Activated naive CD8-positive, alpha-beta T cell treated with anti-CD3 and anti-CD28 coated beads, Interleukin-2, amount 50 U/mL, for 16 hours (primary cell): Measurements from ENCODE around the gene CISTR.
"Not testable (repeated sequence)": the region's sequence is repeated elsewhere in the genome, so short reads cannot be mapped to it uniquely, and the experiment has no call there.

ENCODE experiments used
- DNase-seq: peaks from one replicate; pipeline ENCODE4 v3.0.0-alpha.2; 2020; ENCODE audit warnings: low read depth, low spot score

The CISTR gene

DNA sequence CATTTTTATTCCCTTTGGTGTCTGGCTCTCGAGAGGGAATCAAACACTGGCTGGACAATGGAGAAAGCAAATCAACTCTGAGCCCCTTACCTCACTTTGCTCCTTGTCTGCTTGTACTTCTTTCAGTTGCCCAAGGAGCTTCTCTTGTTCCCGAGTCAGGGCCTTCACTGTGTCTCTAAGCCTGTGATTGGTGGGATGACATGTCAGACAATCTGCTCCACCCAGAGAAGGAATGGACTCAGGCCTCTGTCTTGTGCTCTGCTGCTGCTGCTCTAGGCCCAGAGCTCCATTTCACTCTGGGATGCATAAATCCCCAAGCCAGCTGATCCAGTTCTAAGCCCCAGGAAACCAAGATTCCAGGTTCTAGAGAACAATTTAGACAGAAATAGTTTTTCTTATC is 32.1 kb downstream of the CISTR start:
- DNase-seq = no peak

GRCh38 chr12:53718567-53718966 is 33.2 kb downstream of the CISTR start:
- not testable (repeated sequence) for DNase-seq

DNA sequence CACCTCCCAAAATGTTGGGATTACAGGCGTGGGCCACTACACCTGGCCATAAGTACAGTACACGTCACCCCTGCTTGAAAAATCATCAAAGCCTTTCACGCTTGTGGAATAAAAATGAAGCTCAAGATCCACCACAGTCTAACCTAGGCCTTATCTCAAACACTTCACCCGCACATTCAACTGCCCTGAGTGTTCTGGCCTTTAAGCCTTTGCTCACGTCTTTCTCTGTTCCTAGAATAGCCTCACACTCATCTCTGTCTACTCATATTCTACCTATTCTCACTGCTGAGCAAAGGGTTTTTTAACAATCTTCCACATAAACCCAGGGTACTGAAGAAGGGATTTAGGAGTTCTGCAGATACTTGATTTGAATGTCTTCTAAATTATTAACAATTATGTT is 34.5 kb downstream of the CISTR start:
- no peak for DNase-seq

DNA sequence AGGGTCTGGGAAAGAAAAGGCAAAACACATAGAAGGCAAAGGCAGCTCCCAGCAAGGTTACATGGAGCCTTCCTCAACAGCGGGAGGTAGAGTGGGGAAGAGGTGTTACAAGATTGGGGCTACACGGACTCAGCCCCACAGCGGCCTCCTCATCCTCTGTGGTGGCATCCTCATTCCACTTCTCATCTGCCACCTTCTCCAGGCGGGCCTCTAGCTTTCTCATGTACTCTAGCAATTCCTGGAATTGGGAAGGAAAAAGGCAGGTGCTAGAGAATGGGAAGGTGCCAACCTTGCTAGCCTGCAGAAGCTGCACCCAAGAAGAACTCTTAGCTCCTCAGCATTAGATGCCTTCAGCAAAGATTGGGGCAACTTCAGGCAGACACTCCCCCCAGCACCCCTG is 37.8 kb downstream of the CISTR start:
- DNase-seq = no peak

- no peak for DNase-seq
Observed at GRCh38 chr12:53713516-53713915, 38.3 kb downstream of the CISTR start.

- DNase-seq = no peak
Observed at GRCh38 chr12:53712059-53712643, 39.6 kb downstream of the CISTR start.

DNA sequence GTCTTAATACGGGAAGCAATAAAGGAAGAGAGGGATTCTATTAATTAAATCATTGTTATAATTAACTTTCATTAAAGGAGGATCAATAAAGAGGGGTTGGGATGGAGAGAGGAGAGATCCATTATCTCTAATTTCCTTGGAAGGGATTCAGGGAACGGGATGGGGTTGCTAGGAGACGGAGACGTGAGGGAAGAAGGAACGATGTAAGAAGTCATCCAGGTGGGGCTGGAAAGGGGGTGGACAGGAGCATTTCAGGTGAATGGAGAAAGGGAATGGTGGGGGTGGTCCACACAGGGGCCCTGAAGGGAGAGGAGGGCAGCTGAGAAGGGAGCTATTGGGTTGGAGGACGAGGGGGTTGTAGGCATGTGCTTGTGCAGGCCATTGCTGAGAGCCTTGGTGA is 41.7 kb downstream of the CISTR start:
- no peak for DNase-seq

DNA sequence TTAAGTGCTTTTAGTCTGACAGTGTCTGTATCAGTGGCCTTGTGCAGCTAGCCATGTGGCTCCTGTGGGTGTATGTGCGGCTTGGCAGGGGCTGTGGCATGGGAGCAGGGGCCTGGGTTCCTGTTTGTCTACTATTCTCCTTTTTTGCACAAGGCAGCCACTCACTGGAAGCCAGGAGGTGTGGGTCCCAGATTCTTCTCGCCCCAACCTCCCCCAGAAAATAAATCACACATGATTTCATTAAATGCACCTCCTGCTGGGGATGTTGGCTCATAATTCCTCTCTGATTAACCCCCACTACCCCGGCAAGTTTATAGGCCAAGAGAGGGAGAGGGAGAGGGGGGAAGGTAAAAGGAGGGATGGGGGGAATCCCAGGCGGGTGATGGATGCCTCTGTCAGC is 42.1 kb downstream of the CISTR start:
- no peak for DNase-seq

- DNase-seq = no peak
Observed at GRCh38 chr12:53706080-53706479, 45.7 kb downstream of the CISTR start.

DNA sequence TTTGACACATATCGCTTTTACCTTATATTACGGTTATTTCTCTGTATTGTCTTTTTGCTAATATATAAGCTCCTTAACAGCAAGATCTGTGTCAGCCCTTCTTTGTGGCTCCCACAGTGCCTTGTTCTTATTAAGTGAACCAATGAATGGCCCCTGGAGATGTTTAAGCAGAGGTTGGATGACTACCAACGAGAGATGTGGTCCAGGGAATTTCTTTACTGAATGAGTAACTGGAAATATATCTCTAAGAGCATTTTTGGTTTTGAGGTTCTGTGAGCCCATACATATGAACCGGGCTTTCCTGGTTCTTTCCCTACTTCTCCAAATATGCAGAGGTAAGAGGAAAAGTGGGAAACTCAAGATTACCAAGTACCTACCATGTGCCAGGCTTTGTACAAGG is 48.0 kb downstream of the CISTR start:
- no peak for DNase-seq

DNA sequence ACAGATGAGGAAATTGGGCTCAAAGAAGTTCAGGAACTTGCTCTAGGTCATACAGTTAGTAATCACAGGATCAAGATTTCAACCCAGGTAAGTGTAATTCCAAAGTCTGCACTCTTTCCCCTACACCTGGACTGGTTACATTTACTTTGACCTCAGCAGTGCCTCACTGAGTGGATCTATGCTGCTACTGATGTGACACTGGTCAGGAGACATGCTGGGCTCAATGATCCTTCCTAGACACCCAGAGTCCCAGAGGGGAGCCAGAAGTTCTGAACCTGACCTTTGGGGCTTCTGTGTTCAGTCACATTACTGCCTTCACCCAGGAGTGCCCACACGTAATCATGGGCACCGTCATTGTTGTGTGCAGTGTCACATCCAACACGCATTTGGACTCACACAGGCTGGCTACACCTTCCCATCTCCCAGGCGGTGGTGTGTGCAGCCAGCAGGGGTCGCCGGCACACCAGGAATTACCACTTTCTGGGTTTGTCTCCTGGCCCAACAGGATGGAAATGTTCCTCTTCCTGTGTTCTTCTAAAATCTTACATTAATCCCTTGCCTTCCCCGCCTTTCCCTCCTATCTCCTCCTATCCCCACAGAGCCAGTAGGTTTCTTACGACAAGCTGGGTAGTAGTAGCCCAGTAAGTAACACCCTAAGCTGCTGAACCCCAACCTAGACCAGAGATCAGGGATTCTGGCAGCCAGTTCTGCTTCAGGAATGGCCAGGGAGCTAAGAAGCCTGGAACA is 50.1 kb downstream of the CISTR start:
- DNase-seq = peak; percentile 45

DNA sequence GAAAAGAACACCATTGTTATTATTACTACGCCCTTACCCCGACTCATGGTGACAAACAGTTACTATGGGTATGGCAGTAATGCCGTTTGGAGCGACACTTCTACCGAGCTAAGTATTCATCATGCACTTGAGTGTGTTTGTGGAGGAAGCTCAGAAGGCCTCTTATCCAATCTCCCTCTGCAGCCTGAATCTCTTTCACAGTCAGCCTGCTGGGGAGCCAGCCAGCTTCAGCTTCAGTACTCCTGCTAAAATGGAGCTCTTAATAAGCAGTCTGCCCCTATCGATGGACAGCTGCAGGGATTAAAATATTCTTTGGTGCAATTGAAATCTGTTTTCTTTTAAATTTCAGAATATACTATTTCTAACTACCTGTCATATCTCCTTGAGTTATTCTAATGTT is 51.2 kb downstream of the CISTR start:
- no peak for DNase-seq

DNA sequence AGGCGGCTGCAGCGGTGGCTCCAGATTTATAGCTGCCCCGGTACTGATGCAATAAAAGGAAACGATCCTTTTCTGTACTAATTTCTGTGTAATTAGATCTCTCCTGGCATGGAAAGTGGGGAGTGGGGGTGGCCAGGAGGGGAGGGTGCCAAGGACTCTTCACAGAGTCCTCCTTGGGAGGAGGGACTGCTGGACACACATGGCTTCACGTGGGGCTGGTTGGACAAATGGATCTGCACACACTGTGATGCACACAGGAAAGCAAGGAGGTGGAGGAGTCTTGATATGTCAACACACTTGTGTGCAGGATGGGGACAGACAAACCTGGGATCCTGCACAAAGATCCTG is 52.1 kb downstream of the CISTR start:
- no peak for DNase-seq

DNA sequence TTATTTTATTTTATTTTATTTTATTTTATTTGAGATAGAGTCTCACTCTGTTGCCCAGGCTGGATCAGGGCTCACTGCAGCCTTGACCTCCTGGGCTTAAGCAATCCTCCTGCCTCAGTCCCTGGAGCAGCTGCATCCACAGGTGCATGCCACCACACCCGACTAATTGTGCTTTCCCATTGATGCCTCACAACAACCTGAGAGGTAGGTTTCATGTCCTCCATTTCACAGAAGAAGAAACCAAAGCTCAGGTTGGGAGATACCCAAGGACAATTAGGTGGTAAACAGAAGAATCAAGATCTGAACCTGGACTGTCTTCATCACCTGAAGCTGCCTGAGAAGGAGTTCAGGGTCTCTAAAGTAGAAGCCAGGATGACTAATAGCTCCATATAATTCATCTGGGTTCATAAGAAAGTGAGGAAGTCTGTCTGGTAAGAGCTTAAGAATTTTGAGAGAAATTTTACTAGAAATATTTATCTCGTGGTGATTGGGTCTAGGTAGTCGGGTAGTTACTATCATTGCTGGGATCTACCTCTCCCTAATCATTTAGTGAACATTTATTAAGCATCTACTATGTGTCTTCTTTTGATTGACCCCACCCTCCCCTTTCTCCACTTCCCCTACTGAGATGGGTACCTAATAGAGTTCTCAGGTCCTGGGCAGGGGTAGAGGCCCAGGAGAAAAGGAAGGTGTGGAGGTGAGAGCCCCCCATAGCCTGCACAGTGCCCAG is 52.7 kb downstream of the CISTR start:
- DNase-seq = no peak

- no peak for DNase-seq
Observed at GRCh38 chr12:53696655-53697331, 55.0 kb downstream of the CISTR start.
